ENCODE data around the gene SENP6.
"Not testable (repeated sequence)": the region's sequence is repeated elsewhere in the genome, so short reads cannot be mapped to it uniquely, and the experiment has no call there.

SENP6 gene

GRCh38 chr6:75608304-75608703, 6.6 kb downstream of the SENP6 start:
- DNase-seq (ENCODE audit: low spot score) (no peak), FAIRE-seq (no peak)

- no peak for DNase-seq (ENCODE audit: low spot score)
- FAIRE-seq = no peak
These were observed 7.4 kb downstream of the SENP6 start for GRCh38 chr6:75608956-75609533.

- FAIRE-seq (no peak), DNase-seq (ENCODE audit: low spot score) (no peak)
These were observed 8.2 kb downstream of the SENP6 start for GRCh38 chr6:75609639-75610590.

- FAIRE-seq = no peak
- no peak for DNase-seq (ENCODE audit: low spot score)
These were observed 9.5 kb downstream of the SENP6 start for GRCh38 chr6:75611011-75611701.

GRCh38 chr6:75611702-75612375, 10.2 kb downstream of the SENP6 start:
- no peak for DNase-seq (ENCODE audit: low spot score)
- no peak for FAIRE-seq

- DNase-seq (ENCODE audit: low spot score) (no peak), FAIRE-seq (no peak)
These were observed 10.8 kb downstream of the SENP6 start for GRCh38 chr6:75612434-75612833.

GRCh38 chr6:75613056-75613501, 11.4 kb downstream of the SENP6 start:
- DNase-seq (ENCODE audit: low spot score) = no peak
- FAIRE-seq = no peak

GRCh38 chr6:75618437-75618836, 16.8 kb downstream of the SENP6 start:
- FAIRE-seq (no peak), DNase-seq (ENCODE audit: low spot score) (no peak)

GRCh38 chr6:75619230-75619899, 17.7 kb downstream of the SENP6 start:
- FAIRE-seq (no peak), DNase-seq (ENCODE audit: low spot score) (no peak)

GRCh38 chr6:75620381-75621304, 19.0 kb downstream of the SENP6 start:
- no peak for FAIRE-seq

GRCh38 chr6:75621846-75622245, 20.2 kb downstream of the SENP6 start:
- FAIRE-seq (no peak), DNase-seq (ENCODE audit: low spot score) (no peak)

More at GRCh38 chr6:75620381-75621304, 19.0 kb downstream of the SENP6 start:
- DNase-seq (ENCODE audit: low spot score) = no peak

- no peak for FAIRE-seq
- no peak for DNase-seq (ENCODE audit: low spot score)
These were observed 21.8 kb downstream of the SENP6 start for GRCh38 chr6:75623491-75623890.

- FAIRE-seq = no peak
- no peak for DNase-seq (ENCODE audit: low spot score)
These were observed 22.7 kb downstream of the SENP6 start for GRCh38 chr6:75624335-75624734.

- no peak for FAIRE-seq
- no peak for DNase-seq (ENCODE audit: low spot score)
These were observed 23.3 kb downstream of the SENP6 start for GRCh38 chr6:75624988-75625387.

GRCh38 chr6:75626561-75626960, 24.9 kb downstream of the SENP6 start:
- FAIRE-seq (no peak), DNase-seq (ENCODE audit: low spot score) (no peak)

- DNase-seq (ENCODE audit: low spot score); FAIRE-seq: not testable (repeated sequence)
These were observed 26.0 kb downstream of the SENP6 start for GRCh38 chr6:75627708-75628107.

- no peak for FAIRE-seq
- no peak for DNase-seq (ENCODE audit: low spot score)
These were observed 30.4 kb downstream of the SENP6 start for GRCh38 chr6:75631859-75632635.

GRCh38 chr6:75633045-75633444, 31.4 kb downstream of the SENP6 start:
- FAIRE-seq (no peak), DNase-seq (ENCODE audit: low spot score) (no peak)

GRCh38 chr6:75642311-75642710, 40.6 kb downstream of the SENP6 start:
- no peak for DNase-seq (ENCODE audit: low spot score)
- FAIRE-seq = no peak

Measured in urothelium cell line (cell line).